T-cell (primary cell): ENCODE data around the gene SLC51A. TPM values are rescaled to one million over a fixed set of nuclear protein-coding genes. Genes with fewer than 3 reads are reported as not detected.
A peak's percentile ranks its signal among the peaks of the same experiment; 100 is the strongest.

Experiments used
- ATAC-seq, 4 experiments: fragments of 200-7000 bp in 3 of 4; fragments of 150-1000 bp in 1 of 4; cut with Tn5 transposase; replicated peaks in 1 of 4; 1 replicate in 3 of 4; 2 replicates in 1 of 4; pipeline ENCODE4 v1.10.0; 2021; ENCODE audit warnings: moderate library complexity in 3 of 4, mild to moderate bottlenecking in 2 of 4, moderate number of reproducible peaks in 1 of 4
- CTCF ChIA-PET, 2 donors: fragments of 300-600 bp; sonication (Branson Sonifier 250); formaldehyde crosslinking; loops; one replicate each; lab custom pipeline; 2022; ENCODE audit warnings: antibody characterized with exemption in 2 of 2; lab: Charles Lee
- POLR2A ChIA-PET, 2 donors: fragments of 300-600 bp; sonication (Branson Sonifier 250); formaldehyde crosslinking; loops; one replicate each; lab custom pipeline; 2022; ENCODE audit warnings: antibody characterized with exemption in 2 of 2; lab: Charles Lee
- DNase-seq, 35 experiments: peaks; one replicate each; pipeline versions ENCODE4 v3.0.0 to v3.0.0-alpha.2; 2013 to 2023
- H3K27ac ChIP-seq: one replicate; pipeline ENCODE4 v1.5.1; 2013; ENCODE audit warnings: low read length
- H3K27me3 ChIP-seq, 2 experiments: replicated peaks in 1 of 2; 1 replicate in 1 of 2; 2 replicates in 1 of 2; pipeline versions ENCODE4 v1.6.1 to v1.7.0; 2013; ENCODE audit warnings: low read length in 1 of 2, mixed read lengths in 1 of 2; ENCODE audit not compliant: control insufficient read depth in 2 of 2, insufficient read depth in 2 of 2; ENCODE audit errors: extremely low read depth in 1 of 2
- H3K36me3 ChIP-seq, 2 donors: 1 replicate in 1 of 2; 2 replicates in 1 of 2; pipeline versions ENCODE4 v1.6.1 to v1.7.0; 2013; ENCODE audit warnings: low read length in 1 of 2; ENCODE audit not compliant: control insufficient read depth in 2 of 2, insufficient read depth in 1 of 2; ENCODE audit errors: extremely low read depth in 1 of 2
- H3K4me1 ChIP-seq, 2 experiments: 1 replicate in 1 of 2; 2 replicates in 1 of 2; pipeline versions ENCODE4 v1.6.1 to v1.7.0; 2013; ENCODE audit warnings: low read length in 2 of 2, mixed read lengths in 1 of 2; ENCODE audit not compliant: insufficient read depth in 2 of 2, control insufficient read depth in 1 of 2; ENCODE audit errors: extremely low read depth in 1 of 2
- H3K4me3 ChIP-seq, 2 donors: 1 replicate in 1 of 2; 2 replicates in 1 of 2; pipeline versions ENCODE4 v1.5.1 to v1.7.0; 2013; ENCODE audit warnings: mild to moderate bottlenecking in 2 of 2, low read length in 1 of 2, moderate library complexity in 1 of 2; ENCODE audit not compliant: control insufficient read depth in 1 of 2; ENCODE audit errors: extremely low read depth in 1 of 2
- H3K9me3 ChIP-seq: 2 replicates; pipeline ENCODE4 v1.7.0; 2013
- H3K27ac Mint-ChIP-seq, 2 donors: one replicate each; pipeline ENCODE4 v1.8.0; 2020 to 2021; ENCODE audit warnings: mild to moderate bottlenecking in 2 of 2, mixed read lengths in 2 of 2
- H3K27me3 Mint-ChIP-seq, 2 donors: one replicate each; pipeline ENCODE4 v1.8.0; 2021 to 2022; ENCODE audit warnings: mixed read lengths in 2 of 2
- H3K36me3 Mint-ChIP-seq: one replicate; pipeline ENCODE4 v1.8.0; 2021; ENCODE audit warnings: mixed read lengths
- H3K4me1 Mint-ChIP-seq, 3 donors: one replicate each; pipeline ENCODE4 v1.8.0; 2020 to 2022; ENCODE audit warnings: mixed read lengths in 3 of 3, mild to moderate bottlenecking in 1 of 3
- H3K4me3 Mint-ChIP-seq, 3 donors: one replicate each; pipeline ENCODE4 v1.8.0; 2020 to 2022; ENCODE audit warnings: mild to moderate bottlenecking in 3 of 3, mixed read lengths in 3 of 3, moderate library complexity in 3 of 3
- H3K9me3 Mint-ChIP-seq, 3 donors: one replicate each; pipeline ENCODE4 v1.8.0; 2020 to 2022; ENCODE audit warnings: mixed read lengths in 3 of 3
- WGBS: methylation state at CpG from one replicate; pipeline ENCODE4 v1.1.5; 2013; ENCODE audit warnings: missing lambda C conversion rate; ENCODE audit not compliant: insufficient coverage; 5-methylcytosine and 5-hydroxymethylcytosine counted together
- total RNA-seq, 35 experiments: library from RNA in 6 of 35; stranded (reverse) in 6 of 35; fragments of 120-200 nt in 1 of 35; gene quantifications; one replicate each; pipeline versions ENCODE4 v1.2.1 to v1.2.4 and lab custom pipeline; 2013 to 2026

The SLC51A gene
- total RNA-seq, 5 donors from 2014 or later (not counting 1 experiment from before 2014, with no cell fraction given): not detected

DNA sequence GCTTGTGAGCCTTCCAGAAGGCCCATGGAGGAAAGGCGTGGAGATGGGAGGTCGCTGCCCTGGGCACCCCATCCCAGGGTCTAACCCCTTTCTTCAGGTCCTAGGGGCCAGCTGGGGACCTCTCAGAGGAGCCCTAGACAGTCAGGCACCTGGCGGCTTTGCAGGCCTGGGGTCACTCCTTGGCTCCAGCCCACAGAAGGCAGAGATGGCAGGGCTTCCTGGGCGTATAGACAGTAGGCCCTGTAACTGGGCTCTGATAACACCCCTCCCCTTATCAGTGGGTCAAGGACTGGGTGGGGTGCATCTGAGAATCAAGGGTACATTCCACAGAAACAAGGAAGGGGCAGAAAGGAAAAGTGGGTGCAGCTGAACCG lies 21.8 kb upstream of the SLC51A start:
- H3K27ac ChIP-seq: no peak overlapping the region
- Mint-ChIP-seq H3K27me3 (no peaks in the 10 kb centered on the region), H3K27ac (peak overlapping the region; percentile 18 to 23), H3K9me3 (no peaks in the 10 kb centered on the region), H3K4me3 (no peak overlapping the region), H3K36me3 (no peaks in the 10 kb centered on the region), H3K4me1 (peaks cover 20 to 40% (median 22%) of the 10 kb centered on the region in 3 donors)
- H3K4me3 ChIP-seq: no peak overlapping the region
- WGBS: 88% methylated on average over 2 of the region's 5 CpGs
- peaks cover 10 to 46% of the 10 kb centered on the region in 2 experiments for H3K4me1 ChIP-seq
- no peak for ATAC-seq
- H3K27me3 ChIP-seq: no peaks in the 10 kb centered on the region
- POLR2A ChIA-PET: no interaction called here
- DNase-seq: no peak
- H3K9me3 ChIP-seq: no peaks in the 10 kb centered on the region
- no peaks in the 10 kb centered on the region for H3K36me3 ChIP-seq
- CTCF ChIA-PET: interaction anchor here (0.6 to 6.2 kb wide), 2 partner anchors 119 to 122 kb away, joined by 7 to 69 read pairs; no protein-coding TSS in a partner anchor

DNA sequence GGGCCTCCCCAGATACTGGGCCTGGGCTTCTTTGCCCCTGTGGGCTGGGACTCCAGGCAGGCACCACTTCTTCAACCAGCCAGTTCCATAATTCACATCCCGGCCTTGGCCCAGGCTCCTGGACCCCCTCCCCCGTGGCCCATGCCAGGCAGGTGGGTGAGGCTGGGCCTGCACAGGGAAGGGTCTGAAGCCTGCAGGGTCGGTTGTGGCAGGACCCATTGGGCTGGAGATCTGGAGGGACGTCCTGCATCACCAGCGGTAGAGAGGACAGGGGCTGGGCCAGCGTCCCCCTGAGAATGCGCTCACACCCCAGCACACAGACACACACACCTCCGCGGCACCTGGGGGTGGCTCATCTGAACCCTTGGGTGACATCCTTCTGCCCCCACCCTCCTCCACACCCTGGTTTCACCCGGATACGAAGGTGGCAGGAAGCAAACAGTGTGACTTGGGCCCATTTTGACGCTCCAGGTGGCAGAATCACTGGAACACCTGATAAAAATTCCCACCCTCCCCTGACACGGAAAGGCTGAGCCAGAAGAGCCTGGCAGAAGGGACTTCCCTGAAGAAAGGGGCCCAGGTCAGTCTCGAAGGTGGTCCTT lies 20.6 kb upstream of the SLC51A start:
- Histone ChIP-seq H3K27me3 (no peaks in the 10 kb centered on the region), H3K36me3 (no peaks in the 10 kb centered on the region), H3K27ac (no peak overlapping the region), H3K4me3 (no peak overlapping the region), H3K9me3 (no peaks in the 10 kb centered on the region), H3K4me1 (peaks cover 10 to 46% of the 10 kb centered on the region in 2 experiments)
- peaks cover 20 to 40% (median 22%) of the 10 kb centered on the region in 3 donors for H3K4me1 Mint-ChIP-seq
- WGBS: 77% methylated on average over 11 of the region's 14 CpGs
- no peaks in the 10 kb centered on the region for H3K9me3 Mint-ChIP-seq
- DNase-seq (peak in 1 of 35 experiments; percentile 23), ATAC-seq (no peak)
- CTCF ChIA-PET: interaction anchor here (1.0 to 6.2 kb wide), 3 partner anchors 100 to 124 kb away, joined by 5 to 69 read pairs (median 59); no protein-coding TSS in a partner anchor
- no peaks in the 10 kb centered on the region for H3K36me3 Mint-ChIP-seq
- H3K27me3 Mint-ChIP-seq: no peaks in the 10 kb centered on the region
- no peak overlapping the region for H3K4me3 Mint-ChIP-seq
- POLR2A ChIA-PET: no interaction called here
- H3K27ac Mint-ChIP-seq: no peak overlapping the region

DNA sequence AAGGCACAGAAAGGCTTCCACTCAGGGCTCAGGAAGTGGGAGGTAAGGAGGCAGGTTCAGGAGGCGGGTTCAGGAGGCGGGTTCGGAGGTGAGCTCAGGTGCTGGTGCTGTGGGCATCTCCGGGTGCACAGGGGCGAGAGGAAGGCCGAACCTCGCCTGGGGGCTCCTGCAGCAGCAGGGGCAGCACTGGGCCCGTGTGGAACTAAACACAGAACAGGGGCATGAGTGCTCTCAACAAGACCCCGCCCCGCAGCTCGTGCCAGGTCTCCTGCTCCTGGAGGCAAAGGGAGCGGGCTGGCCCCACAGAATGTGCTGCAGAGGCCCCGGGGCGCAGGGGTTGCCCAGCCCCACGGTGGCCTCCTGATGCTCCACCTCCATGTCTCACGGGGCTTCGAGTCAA lies 18.8 kb upstream of the SLC51A start:
- Mint-ChIP-seq H3K36me3 (no peaks in the 10 kb centered on the region), H3K4me1 (peaks cover 8 to 28% (median 16%) of the 10 kb centered on the region in 3 donors), H3K4me3 (no peak overlapping the region), H3K27me3 (no peaks in the 10 kb centered on the region), H3K27ac (no peak overlapping the region), H3K9me3 (no peaks in the 10 kb centered on the region)
- DNase-seq (no peak), ATAC-seq (no peak)
- peaks cover 5 to 31% of the 10 kb centered on the region in 2 experiments for H3K4me1 ChIP-seq
- 90% methylated on average over 15 of the region's 17 CpGs for WGBS
- POLR2A ChIA-PET: no interaction called here
- no peak overlapping the region for H3K27ac ChIP-seq
- no peak overlapping the region for H3K4me3 ChIP-seq
- H3K9me3 ChIP-seq: no peaks in the 10 kb centered on the region
- CTCF ChIA-PET: interaction anchor here (0.6 to 6.2 kb wide), 3 partner anchors 9 to 125 kb away, joined by 4 to 69 read pairs (median 59); no protein-coding TSS in a partner anchor
- H3K27me3 ChIP-seq: no peaks in the 10 kb centered on the region
- no peaks in the 10 kb centered on the region for H3K36me3 ChIP-seq

DNA sequence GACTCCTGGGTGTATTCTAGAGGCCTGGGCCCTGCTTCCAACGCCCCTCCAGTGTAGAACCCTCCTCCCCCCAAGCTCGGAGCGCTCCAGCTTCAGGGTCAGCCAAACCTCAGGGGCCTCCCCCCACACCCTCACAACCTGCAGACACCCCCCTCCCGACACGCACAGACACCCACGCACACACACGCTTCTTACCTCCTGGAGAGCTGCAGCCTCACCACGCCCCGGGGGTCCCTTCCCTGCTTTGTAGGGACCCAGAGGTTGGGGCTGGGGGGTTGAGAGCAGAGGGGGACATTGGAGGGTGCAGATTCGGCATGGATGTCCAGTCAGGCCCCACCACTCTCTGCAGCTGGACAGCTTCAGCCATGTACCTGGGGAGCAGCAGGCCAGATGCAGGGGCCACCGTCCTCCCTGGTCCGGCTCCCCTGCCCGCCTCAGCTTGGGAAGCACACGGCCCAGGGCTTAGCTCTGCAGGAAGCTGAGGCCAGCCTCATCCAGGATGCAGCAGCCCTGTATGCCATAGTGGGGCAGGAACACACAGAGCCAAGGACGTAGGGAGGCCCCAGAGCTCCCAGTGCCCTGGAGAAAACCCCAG lies 18.2 kb upstream of the SLC51A start:
- H3K27ac ChIP-seq: no peak overlapping the region
- Mint-ChIP-seq H3K4me3 (no peak overlapping the region), H3K9me3 (no peaks in the 10 kb centered on the region), H3K27ac (no peak overlapping the region), H3K27me3 (no peaks in the 10 kb centered on the region), H3K36me3 (no peaks in the 10 kb centered on the region), H3K4me1 (peaks cover 2 to 22% (median 9%) of the 10 kb centered on the region in 3 donors)
- POLR2A ChIA-PET: interaction anchor here in 1 of 2 donors (0.6 kb wide), 1 partner anchor 9 kb away, joined by 5 read pairs; no protein-coding TSS in a partner anchor
- H3K9me3 ChIP-seq: no peaks in the 10 kb centered on the region
- H3K36me3 ChIP-seq: no peaks in the 10 kb centered on the region
- H3K27me3 ChIP-seq: no peaks in the 10 kb centered on the region
- H3K4me1 ChIP-seq: peaks cover 0 to 24% of the 10 kb centered on the region in 2 experiments
- WGBS: 97% methylated on average over 5 of the region's 15 CpGs
- DNase-seq (no peak), ATAC-seq (no peak)
- CTCF ChIA-PET: interaction anchor here (0.6 to 6.2 kb wide), 4 partner anchors 8 to 126 kb away, joined by 4 to 69 read pairs (median 32); no protein-coding TSS in a partner anchor
- no peak overlapping the region for H3K4me3 ChIP-seq

DNA sequence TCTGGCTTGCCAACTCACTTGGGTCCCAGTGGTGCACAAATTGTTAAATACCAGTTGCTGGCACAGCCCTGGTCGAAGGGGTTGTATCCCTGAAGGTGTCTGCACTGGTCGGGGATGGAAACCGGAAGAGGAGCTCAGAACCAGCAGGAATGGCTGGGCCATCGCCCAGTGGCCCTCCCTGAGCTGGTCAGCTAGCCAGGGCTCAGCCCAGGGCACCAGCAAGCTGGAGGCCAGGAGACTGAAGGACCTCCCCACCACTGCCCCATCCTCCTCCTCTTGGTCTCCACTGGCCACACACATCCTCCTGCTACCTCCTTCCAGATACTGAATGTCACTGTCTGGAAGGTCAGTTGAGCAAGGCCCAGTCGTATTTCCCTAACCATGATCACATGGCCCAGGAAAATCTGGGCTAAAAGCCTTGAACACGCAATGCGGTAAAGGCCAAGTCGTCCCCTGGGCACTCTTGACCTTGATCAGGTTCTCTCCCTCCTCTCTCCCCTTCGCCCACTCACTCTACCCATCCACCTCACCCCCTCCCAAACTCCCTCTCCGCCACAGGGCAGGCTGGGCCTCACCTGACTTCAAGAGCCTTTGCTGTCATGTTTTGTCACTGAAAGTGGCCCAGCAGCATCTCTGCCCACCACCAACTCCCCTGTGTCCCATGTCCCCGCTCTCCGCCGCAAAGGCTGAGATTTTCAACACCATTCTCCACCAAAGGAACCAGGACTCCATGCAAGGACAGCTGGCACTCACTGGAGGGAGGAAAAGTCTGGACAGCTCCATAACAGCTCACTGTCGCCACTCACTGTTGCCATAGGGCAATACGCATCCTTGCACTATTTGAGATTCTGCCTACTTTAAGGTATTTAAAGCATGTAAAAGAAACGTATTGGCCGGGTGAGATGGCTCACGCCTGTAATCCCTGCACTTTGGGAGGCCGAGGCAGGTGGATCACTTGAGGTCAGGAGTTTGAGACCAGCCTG lies 17.3 kb upstream of the SLC51A start:
- Histone ChIP-seq H3K4me1 (peaks cover 0 to 19% of the 10 kb centered on the region in 2 experiments), H3K27me3 (peaks cover 0 to 3% of the 10 kb centered on the region in 2 experiments), H3K36me3 (no peaks in the 10 kb centered on the region), H3K27ac (no peak overlapping the region), H3K9me3 (no peaks in the 10 kb centered on the region), H3K4me3 (no peak overlapping the region)
- DNase-seq: no peak
- Mint-ChIP-seq H3K36me3 (no peaks in the 10 kb centered on the region), H3K27ac (no peak overlapping the region), H3K27me3 (no peaks in the 10 kb centered on the region), H3K4me1 (peaks cover 0 to 25% (median 5%) of the 10 kb centered on the region in 3 donors), H3K4me3 (no peak overlapping the region), H3K9me3 (no peaks in the 10 kb centered on the region)
- no peak for ATAC-seq
- WGBS: 84% methylated on average over 9 of the region's 19 CpGs
- ChIA-PET CTCF (interaction anchor here (0.5 to 6.2 kb wide), 5 partner anchors 77 to 1634 kb away, joined by 3 to 69 read pairs (median 5); no protein-coding TSS in a partner anchor), POLR2A (interaction anchor here in 1 of 2 donors (0.7 kb wide), 1 partner anchor 107 kb away, joined by 6 read pairs; no protein-coding TSS in a partner anchor)
